Sigmoid colon (tissue), 7 donors: ENCODE results near the gene JAG2. TPM values are rescaled to one million over a fixed set of nuclear protein-coding genes. Genes with fewer than 3 reads are reported as not detected.

Source experiments
- DNase-seq: peaks from one replicate; pipeline ENCODE4 v3.0.0-alpha.2; 2019
- H3K27ac ChIP-seq, 4 donors: fragments of 200-600 bp; sonication (generic); one replicate each; pipeline ENCODE4 v1.5.1; 2016 to 2019; ENCODE audit warnings: mild to moderate bottlenecking in 1 of 4
- H3K27me3 ChIP-seq, 3 donors: fragments of 200-600 bp; sonication (generic); one replicate each; pipeline ENCODE4 v1.5.1; 2019; ENCODE audit warnings: mild to moderate bottlenecking in 1 of 3
- H3K36me3 ChIP-seq, 4 donors: fragments of 200-600 bp; sonication (generic); one replicate each; pipeline ENCODE4 v1.5.1; 2016 to 2019
- H3K4me1 ChIP-seq, 4 donors: fragments of 200-600 bp; sonication (generic); one replicate each; pipeline ENCODE4 v1.5.1; 2017 to 2019
- H3K4me3 ChIP-seq, 4 donors: fragments of 200-600 bp; sonication (generic); one replicate each; pipeline ENCODE4 v1.5.1; 2017 to 2019; ENCODE audit warnings: mild to moderate bottlenecking in 2 of 4, moderate library complexity in 1 of 4
- H3K9me3 ChIP-seq, 4 donors: fragments of 200-600 bp in 3 of 4; sonication (generic) in 3 of 4; one replicate each; pipeline versions ENCODE4 v1.5.1 to v1.6.1; 2013 to 2019
- CTCF ChIP-seq, 4 experiments: fragments of 450-650 bp in 3 of 4; fragments of 200-600 bp in 1 of 4; IDR thresholded peaks; one replicate each; pipeline ENCODE4 v1.5.1; 2016 to 2019; ENCODE audit warnings: antibody characterized with exemption in 4 of 4, mild to moderate bottlenecking in 3 of 4, moderate library complexity in 2 of 4
- EP300 ChIP-seq, 4 donors: sonication (generic); formaldehyde crosslinking; IDR thresholded peaks; one replicate each; pipeline ENCODE4 v1.6.1; 2017; ENCODE audit warnings: antibody characterized with exemption in 4 of 4
- POLR2A ChIP-seq, 2 donors: fragments of 450-650 bp; IDR thresholded peaks; one replicate each; pipeline ENCODE4 v1.6.1; 2016; ENCODE audit warnings: antibody characterized with exemption in 2 of 2, mild to moderate bottlenecking in 2 of 2, moderate library complexity in 2 of 2
- POLR2AphosphoS5 ChIP-seq, 4 donors: sonication (generic); formaldehyde crosslinking; IDR thresholded peaks; one replicate each; pipeline ENCODE4 v1.6.1; 2017; ENCODE audit warnings: antibody characterized with exemption in 4 of 4
- WGBS, 2 donors: extraction: QIAGEN DNeasy Blood & Tissue Kit; methylation state at CpG; one replicate each; pipeline ENCODE4 v1.1.7; 2013; 5-methylcytosine and 5-hydroxymethylcytosine counted together
- intact Hi-C: fragments of 100-400 bp; cut with DNase I; formaldehyde crosslinking; loops from one replicate; pipeline ENCODE4 v1.15.1; 2023
- polyA plus RNA-seq, 3 donors: library from polyadenylated mRNA; stranded (reverse); fragments of 200-250 nt; gene quantifications; one replicate each; pipeline ENCODE4 v1.2.3, GENCODE V29; 2013
- total RNA-seq, 4 donors: library from RNA; depleted of rRNA; stranded (reverse); fragments of >200 nt; gene quantifications; one replicate each; pipeline ENCODE4 v1.1.0, GENCODE V29; 2016
- donor health status: healthy with polysubstance abuse.
- donor health status: Bipolar disorder and iron deficiency.
- donor health status: healthy.

The JAG2 gene
- total and polyA plus RNA-seq, 7 donors: 0.60 to 12.3 (median 3.2) TPM

- H3K4me1 ChIP-seq: peaks cover 0 to 38% (median 30%) of the 10 kb centered on the region in 4 donors
- no peaks in the 10 kb centered on the region for H3K36me3 ChIP-seq
- 78 to 79% methylated on average over 4 of the region's 4 CpGs for whole genome bisulfite sequencing, 2 donors
- H3K27ac ChIP-seq: peak overlapping the region in 2 of 4 donors; percentile 19 to 38
- TF ChIP-seq POLR2AphosphoS5 (IDR thresholded peaks at IDR 0.05): no peak
- no peak for TF ChIP-seq EP300 (IDR thresholded peaks at IDR 0.05)
- no peak for TF ChIP-seq CTCF (IDR thresholded peaks at IDR 0.05)
- TF ChIP-seq POLR2A (IDR thresholded peaks at IDR 0.05): no peak
- no peak for DNase-seq
- no peaks in the 10 kb centered on the region for H3K9me3 ChIP-seq
- peaks cover 51 to 92% (median 88%) of the 10 kb centered on the region in 3 donors for H3K27me3 ChIP-seq
- H3K4me3 ChIP-seq: no peak overlapping the region
- intact Hi-C loops: no loop called here
Measured at GRCh38 chr14:105198588-105198987, 30.0 kb upstream of the JAG2 start.

- Histone ChIP-seq H3K27ac (peak overlapping the region in 2 of 4 donors; percentile 25 to 66), H3K36me3 (no peaks in the 10 kb centered on the region), H3K9me3 (no peaks in the 10 kb centered on the region), H3K4me1 (peaks cover 0 to 33% (median 26%) of the 10 kb centered on the region in 4 donors), H3K4me3 (no peak overlapping the region), H3K27me3 (peaks cover 61 to 96% (median 96%) of the 10 kb centered on the region in 3 donors)
- TF ChIP-seq CTCF (IDR thresholded peaks at IDR 0.05): no peak
- TF ChIP-seq POLR2AphosphoS5 (IDR thresholded peaks at IDR 0.05): peak in 1 of 4 donors; percentile 28
- intact Hi-C loops: no loop called here
- WGBS, 2 donors: 6 to 7% methylated on average over 15 of the region's 15 CpGs
- DNase-seq: no peak
Measured at GRCh38 chr14:105197211-105197641, 28.6 kb upstream of the JAG2 start.

GRCh38 chr14:105196265-105196960 lies 27.8 kb upstream of the JAG2 start:
- Histone ChIP-seq H3K27me3 (peaks cover 56 to 94% (median 92%) of the 10 kb centered on the region in 3 donors), H3K4me1 (peaks cover 0 to 29% (median 26%) of the 10 kb centered on the region in 4 donors), H3K27ac (peak overlapping the region; percentile 4 to 66 (median 31)), H3K9me3 (no peaks in the 10 kb centered on the region), H3K4me3 (peak overlapping the region in 2 of 4 donors; percentile 12 to 22), H3K36me3 (no peaks in the 10 kb centered on the region)
- intact Hi-C loops: no loop called here
- no peak for TF ChIP-seq POLR2A (IDR thresholded peaks at IDR 0.05)
- no peak for TF ChIP-seq CTCF (IDR thresholded peaks at IDR 0.05)
- TF ChIP-seq POLR2AphosphoS5 (IDR thresholded peaks at IDR 0.05): no peak
- TF ChIP-seq EP300 (IDR thresholded peaks at IDR 0.05): no peak
- no peak for DNase-seq
- WGBS, 2 donors: 3 to 4% methylated on average over 58 of the region's 58 CpGs

- no peaks in the 10 kb centered on the region for H3K36me3 ChIP-seq
- DNase-seq: no peak
- peak overlapping the region; percentile 4 to 66 (median 31) for H3K27ac ChIP-seq
- H3K4me3 ChIP-seq: no peak overlapping the region
- WGBS, 2 donors: 29 to 36% methylated on average over 25 of the region's 25 CpGs
- TF ChIP-seq EP300 (IDR thresholded peaks at IDR 0.05) (no peak), CTCF (IDR thresholded peaks at IDR 0.05) (no peak), POLR2A (IDR thresholded peaks at IDR 0.05) (no peak), POLR2AphosphoS5 (IDR thresholded peaks at IDR 0.05) (no peak)
- intact Hi-C loops: no loop called here
- H3K27me3 ChIP-seq: peaks cover 48 to 94% (median 92%) of the 10 kb centered on the region in 3 donors
- H3K9me3 ChIP-seq: no peaks in the 10 kb centered on the region
- peaks cover 0 to 28% (median 26%) of the 10 kb centered on the region in 4 donors for H3K4me1 ChIP-seq
Measured at GRCh38 chr14:105195522-105196264, 27.1 kb upstream of the JAG2 start.
